ENCODE results near the gene LMF1. TPM values are rescaled to one million over a fixed set of nuclear protein-coding genes. Genes with fewer than 3 reads are reported as not detected.

LMF1 gene
- polyA plus RNA-seq, 1 experiment = 28.9 TPM

- peaks cover 2% of the 10 kb centered on the region; the same call in 1 of the 2 replicates for H3K27me3 ChIP-seq (ENCODE audit: control insufficient read depth, insufficient read depth, low read length)
- ChIA-PET CTCF (interaction anchor here (1.1 kb wide), 1 partner anchor 235 kb away, joined by 3 read pairs; no protein-coding TSS in a partner anchor), POLR2A (no interaction called here)
- no peaks in the 10 kb centered on the region for H3K36me3 ChIP-seq (ENCODE audit: control insufficient read depth, insufficient read depth, low read length)
- DNase-seq (ENCODE audit: low read depth) = no peak
- TF ChIP-seq CTCF (IDR thresholded peaks at IDR 0.05; ENCODE audit: insufficient read depth, low read depth, low read length) = no peak
- no peak overlapping the region for H3K4me3 ChIP-seq (ENCODE audit: low read depth, low read length)
Observed at GRCh38 chr16:819336-820043, 151.3 kb downstream of the LMF1 start.

- no peak overlapping the region for H3K4me3 ChIP-seq (ENCODE audit: low read depth, low read length)
- H3K27me3 ChIP-seq (ENCODE audit: control insufficient read depth, insufficient read depth, low read length) = peaks cover 1% of the 10 kb centered on the region; the same call in 1 of the 2 replicates
- no peak for DNase-seq (ENCODE audit: low read depth)
- ChIA-PET POLR2A (no interaction called here), CTCF (no interaction called here)
- no peaks in the 10 kb centered on the region for H3K36me3 ChIP-seq (ENCODE audit: control insufficient read depth, insufficient read depth, low read length)
- no peak for TF ChIP-seq CTCF (IDR thresholded peaks at IDR 0.05; ENCODE audit: insufficient read depth, low read depth, low read length)
Observed at GRCh38 chr16:818592-818991, 152.2 kb downstream of the LMF1 start.

DNA sequence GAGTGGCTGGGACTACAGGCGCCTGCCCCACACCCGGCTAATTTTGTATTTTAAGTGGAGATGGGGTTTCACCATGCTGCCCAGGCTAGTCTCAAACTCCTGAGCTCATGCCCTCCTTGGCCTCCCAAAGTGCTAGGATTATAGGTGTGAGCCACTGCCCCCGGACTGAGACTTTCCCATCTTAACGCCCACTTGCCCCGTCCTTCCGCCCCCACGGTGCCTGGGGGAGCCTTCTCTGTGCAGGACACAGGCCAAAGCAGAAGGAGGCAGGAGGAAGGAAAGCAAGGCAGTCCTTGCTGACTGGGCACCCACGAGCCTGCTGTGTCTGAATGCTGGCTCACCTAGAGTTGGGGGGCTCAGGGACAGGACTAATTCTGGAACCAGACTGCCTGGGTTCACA is 152.7 kb downstream of the LMF1 start:
- DNase-seq (ENCODE audit: low read depth) = no peak
- TF ChIP-seq CTCF (IDR thresholded peaks at IDR 0.05; ENCODE audit: insufficient read depth, low read depth, low read length) = no peak
- ChIA-PET POLR2A (no interaction called here), CTCF (no interaction called here)
- Histone ChIP-seq H3K27me3 (ENCODE audit: control insufficient read depth, insufficient read depth, low read length) (no peaks in the 10 kb centered on the region), H3K4me3 (ENCODE audit: low read depth, low read length) (no peak overlapping the region), H3K36me3 (ENCODE audit: control insufficient read depth, insufficient read depth, low read length) (no peaks in the 10 kb centered on the region)

DNA sequence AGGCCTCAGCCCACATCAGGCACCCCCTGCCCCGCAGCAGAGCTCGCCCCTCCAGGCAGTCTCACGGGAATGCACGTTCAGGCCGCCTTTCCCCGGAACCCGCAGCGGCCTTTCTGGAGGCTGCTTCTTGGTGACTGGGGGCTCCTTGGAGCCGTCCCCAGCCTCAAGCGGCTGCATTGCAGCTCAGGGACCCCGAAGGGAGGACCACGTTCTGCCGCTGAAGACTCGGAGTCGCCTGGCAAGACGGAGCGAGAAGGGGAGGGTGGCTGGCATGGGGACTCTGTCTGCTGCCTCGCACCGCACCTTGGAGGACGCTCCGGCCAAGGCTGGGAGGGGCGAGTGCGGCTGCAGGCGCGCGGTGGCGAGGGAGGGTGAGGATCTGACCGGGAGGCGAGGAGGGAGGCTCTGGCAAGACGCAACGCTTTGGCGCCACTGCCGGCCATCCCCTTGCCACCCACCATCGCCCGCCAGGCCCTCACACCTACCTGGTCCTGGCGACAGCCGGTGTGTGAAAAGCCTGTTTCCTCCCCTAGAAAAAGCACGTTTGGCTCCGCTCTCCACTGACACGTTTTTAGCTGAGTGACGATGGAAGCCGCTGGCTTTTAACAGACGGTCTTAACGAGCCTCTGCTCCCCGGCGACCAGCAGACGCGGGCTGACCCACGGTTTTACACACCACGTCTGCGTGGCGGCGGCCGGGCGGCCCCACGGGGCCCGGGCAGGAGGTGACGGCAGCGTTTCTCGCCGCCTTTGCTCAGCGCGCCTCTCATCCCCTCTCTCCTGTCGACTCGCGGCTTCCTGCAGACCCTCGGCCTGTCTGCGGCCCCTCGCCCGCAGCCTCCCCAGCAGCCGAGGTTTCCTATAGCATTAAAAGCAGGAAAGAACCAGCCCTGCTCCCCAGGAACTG is 153.5 kb downstream of the LMF1 start:
- Histone ChIP-seq H3K27me3 (ENCODE audit: control insufficient read depth, insufficient read depth, low read length) (no peaks in the 10 kb centered on the region), H3K36me3 (ENCODE audit: control insufficient read depth, insufficient read depth, low read length) (no peaks in the 10 kb centered on the region), H3K4me3 (ENCODE audit: low read depth, low read length) (no peak overlapping the region)
- POLR2A ChIA-PET = no interaction called here
- CTCF ChIA-PET = interaction anchor here (0.6 to 0.9 kb wide), 2 partner anchors 47 to 240 kb away, joined by 3 read pairs; no protein-coding TSS in a partner anchor
- DNase-seq (ENCODE audit: low read depth) = no peak
- no peak for TF ChIP-seq CTCF (IDR thresholded peaks at IDR 0.05; ENCODE audit: insufficient read depth, low read depth, low read length)

GRCh38 chr16:815861-816260 is 154.9 kb downstream of the LMF1 start:
- H3K36me3 ChIP-seq (ENCODE audit: control insufficient read depth, insufficient read depth, low read length) = no peaks in the 10 kb centered on the region
- no peak for DNase-seq (ENCODE audit: low read depth)
- TF ChIP-seq CTCF (IDR thresholded peaks at IDR 0.05; ENCODE audit: insufficient read depth, low read depth, low read length) = no peak
- no peaks in the 10 kb centered on the region for H3K27me3 ChIP-seq (ENCODE audit: control insufficient read depth, insufficient read depth, low read length)
- POLR2A ChIA-PET = no interaction called here
- no peak overlapping the region for H3K4me3 ChIP-seq (ENCODE audit: low read depth, low read length)
- CTCF ChIA-PET = interaction anchor here (0.9 to 3.9 kb wide), 3 partner anchors 241 to 285 kb away, joined by 3 to 54 read pairs (median 10); no protein-coding TSS in a partner anchor

All from BJ (cell line).